K562 (cell line): ENCODE measurements around the gene OTOP3. TPM values are rescaled to one million over a fixed set of nuclear protein-coding genes. Genes with fewer than 3 reads are reported as not detected.

Experiments used
- ATAC-seq: fragments of 200-7000 bp; cut with Tn5 transposase; 3 replicates; pipeline ENCODE4 v1.9.1; 2020; ENCODE audit warnings: moderate library complexity
- BruUV-seq: library from RNA; stranded (reverse); fragments of 400-500 nt; replicated peaks from 2 replicates; lab custom pipeline; 2021; lab: Mats Ljungman, UMichigan
- CTCF ChIA-PET: fragments of 300-600 bp; formaldehyde crosslinking; extraction: SDS; loops from one replicate; lab custom pipeline; 2021; ENCODE audit warnings: low intra/inter-chr PET ratio; lab: Yijun Ruan, JAX
- POLR2A ChIA-PET: fragments of 300-600, 350-650 bp; sonication (Branson Sonifier 250); formaldehyde crosslinking; extraction: SDS; loops from one replicate; lab custom pipeline; 2021; ENCODE audit warnings: antibody characterized with exemption, inconsistent platforms; lab: Yijun Ruan, JAX
- DNase-seq, 4 experiments: peaks; one replicate each; pipeline versions ENCODE4 v3.0.0 to v3.0.0-alpha.2; 2011 to 2018; ENCODE audit warnings: low spot score in 3 of 4, mixed read lengths in 3 of 4; ENCODE audit errors: extremely low read depth in 1 of 4
- FAIRE-seq: peaks from 2 replicates; lab custom pipeline; 2011; peaks lifted over from hg19 to GRCh38; lab: Jason Lieb, UNC
- H2AFZ ChIP-seq: 2 replicates; pipeline ENCODE4 v1.6.0; 2011; ENCODE audit warnings: low read depth, low read length, control low read depth, inconsistent platforms
- H3K27ac ChIP-seq: fragments of 200-600 bp; 3 replicates; pipeline ENCODE4 v1.8.0; 2011; ENCODE audit warnings: low read depth, mild to moderate bottlenecking, control low read depth, inconsistent platforms, low read length, moderate library complexity, mixed read lengths; ENCODE audit errors: extremely low read depth
- H3K27me3 ChIP-seq, 2 experiments: fragments of 300-600 bp in 1 of 2; 2 replicates in 1 of 2; 3 replicates in 1 of 2; pipeline versions ENCODE4 v1.6.0 to v1.8.0; 2011; ENCODE audit warnings: inconsistent platforms in 2 of 2, low read length in 2 of 2, mild to moderate bottlenecking in 1 of 2, mixed read lengths in 1 of 2, moderate library complexity in 1 of 2; ENCODE audit not compliant: control insufficient read depth in 2 of 2, insufficient read depth in 2 of 2
- H3K36me3 ChIP-seq: fragments of 300-600 bp; 3 replicates; pipeline ENCODE4 v1.8.0; 2011; ENCODE audit warnings: mild to moderate bottlenecking, low read length, inconsistent platforms; ENCODE audit not compliant: control insufficient read depth, insufficient read depth
- H3K4me1 ChIP-seq, 2 experiments: fragments of 200-600 bp in 1 of 2; replicated peaks in 1 of 2; 2 replicates in 1 of 2; 3 replicates in 1 of 2; pipeline versions ENCODE4 v1.5.1 to v1.8.0; 2011; ENCODE audit warnings: inconsistent platforms in 2 of 2, low read length in 2 of 2, mild to moderate bottlenecking in 1 of 2, mixed read lengths in 1 of 2, moderate library complexity in 1 of 2; ENCODE audit not compliant: control insufficient read depth in 2 of 2, insufficient read depth in 2 of 2
- H3K4me2 ChIP-seq: 2 replicates; pipeline ENCODE4 v1.6.1; 2011; ENCODE audit warnings: low read length, control low read depth, inconsistent platforms, mixed read lengths; ENCODE audit not compliant: insufficient read depth
- H3K4me3 ChIP-seq: fragments of 200-600 bp; sonication (generic), shearing (Covaris generic); 2 replicates; pipeline ENCODE4 v1.5.1; 2016; ENCODE audit warnings: control low read depth, inconsistent platforms
- H3K79me2 ChIP-seq: fragments of 200-600 bp; 3 replicates; pipeline ENCODE4 v1.8.0; 2011; ENCODE audit warnings: low read length, inconsistent platforms; ENCODE audit not compliant: control insufficient read depth, insufficient read depth
- H3K9ac ChIP-seq, 2 experiments: 2 replicates each; pipeline versions ENCODE4 v1.6.0 to v1.6.1; 2011; ENCODE audit warnings: low read depth in 2 of 2, low read length in 2 of 2, control low read depth in 1 of 2, inconsistent platforms in 1 of 2, mild to moderate bottlenecking in 1 of 2, mixed read lengths in 1 of 2; ENCODE audit not compliant: insufficient read depth in 1 of 2
- H3K9me1 ChIP-seq: one replicate; pipeline ENCODE4 v1.6.0; 2011; ENCODE audit warnings: inconsistent platforms, mild to moderate bottlenecking, low read length, moderate library complexity; ENCODE audit not compliant: control insufficient read depth, insufficient read depth
- H3K9me3 ChIP-seq: replicated peaks from 2 replicates; pipeline ENCODE4 v1.5.1; 2011; ENCODE audit warnings: low read depth, low read length, inconsistent platforms; ENCODE audit not compliant: control insufficient read depth, insufficient read depth
- H4K20me1 ChIP-seq: replicated peaks from 2 replicates; pipeline ENCODE4 v1.6.1; 2011; ENCODE audit warnings: low read length, inconsistent platforms, mixed read lengths; ENCODE audit not compliant: control insufficient read depth, insufficient read depth
- KLF10 ChIP-seq: fragments of 250-450 bp; sonication (Bioruptor Pico); IDR thresholded peaks from 2 replicates; pipeline ENCODE4 v1.6.1; 2021; ENCODE audit warnings: matching md5 sums
- POLR2H ChIP-seq: IDR thresholded peaks from 2 replicates; pipeline ENCODE4 v1.6.1; 2016; ENCODE audit warnings: missing genetic modification characterization, low read depth, mild to moderate bottlenecking, control low read depth, missing compliant biosample characterization, moderate library complexity
- ZC3H4 ChIP-seq: sonication (generic); formaldehyde crosslinking; IDR thresholded peaks from 2 replicates; pipeline ENCODE4 v1.9.0; 2021; ENCODE audit warnings: missing genetic modification reagents, borderline replicate concordance
- WGBS: fragments of 100-300 bp; shearing (Covaris generic); methylation state at CpG from one replicate; pipeline ENCODE4 v1.1.6; 2016; ENCODE audit warnings: low coverage, mixed read lengths; ENCODE audit not compliant: insufficient coverage; ENCODE audit errors: missing lambda C conversion rate; 5-methylcytosine and 5-hydroxymethylcytosine counted together
- in situ Hi-C: fragments of 300-500 bp; cut with MboI; formaldehyde crosslinking; loops from 4 replicates; pipeline ENCODE4 v1.15.0; 2018; ENCODE audit warnings: inconsistent platforms, mixed read lengths
- intact Hi-C: fragments of 100-400 bp; cut with micrococcal nuclease; formaldehyde crosslinking; loops from 2 replicates; pipeline ENCODE4 v1.14.2; 2022
- polyA plus RNA-seq, 8 experiments: library from polyadenylated mRNA; depleted of rRNA in 4 of 8; stranded (reverse) in 5 of 8; unstranded in 3 of 8; fragments of >200 nt; fragmentation: Nextera tagmentation in 2 of 8; fragmentation: Illumina TruSeq in 1 of 8; extraction: Ambion mirVana in 2 of 8; extraction: Trizol in 1 of 8; gene quantifications; 2 replicates each; pipeline versions ENCODE4 v1.2.1 to v1.2.3, GENCODE V29; 2011 to 2014; ENCODE audit warnings: inconsistent platforms in 1 of 8, missing spikeins in 1 of 8
- total RNA-seq, 7 experiments: library from RNA; depleted of rRNA in 6 of 7; stranded (reverse); fragments of >200 nt in 6 of 7; fragmentation: Illumina TruSeq in 2 of 7; extraction: Trizol in 2 of 7; gene quantifications; 2 replicates each; pipeline versions ENCODE4 v1.2.1 to v1.2.3, GENCODE V29; 2011 to 2021; ENCODE audit warnings: low replicate concordance in 1 of 7
- TF ChIP-seq, protein P1 (sequence below): fragments of 450-650 bp; IDR thresholded peaks from 2 replicates; pipeline ENCODE4 v1.6.1; 2018; ENCODE audit not compliant: partially characterized antibody

Gene OTOP3
- total and polyA plus RNA-seq, 9 of the 15 experiments (the other 6 are each of a cell fraction or from before 2014, with no cell fraction given), result not detected

DNA sequence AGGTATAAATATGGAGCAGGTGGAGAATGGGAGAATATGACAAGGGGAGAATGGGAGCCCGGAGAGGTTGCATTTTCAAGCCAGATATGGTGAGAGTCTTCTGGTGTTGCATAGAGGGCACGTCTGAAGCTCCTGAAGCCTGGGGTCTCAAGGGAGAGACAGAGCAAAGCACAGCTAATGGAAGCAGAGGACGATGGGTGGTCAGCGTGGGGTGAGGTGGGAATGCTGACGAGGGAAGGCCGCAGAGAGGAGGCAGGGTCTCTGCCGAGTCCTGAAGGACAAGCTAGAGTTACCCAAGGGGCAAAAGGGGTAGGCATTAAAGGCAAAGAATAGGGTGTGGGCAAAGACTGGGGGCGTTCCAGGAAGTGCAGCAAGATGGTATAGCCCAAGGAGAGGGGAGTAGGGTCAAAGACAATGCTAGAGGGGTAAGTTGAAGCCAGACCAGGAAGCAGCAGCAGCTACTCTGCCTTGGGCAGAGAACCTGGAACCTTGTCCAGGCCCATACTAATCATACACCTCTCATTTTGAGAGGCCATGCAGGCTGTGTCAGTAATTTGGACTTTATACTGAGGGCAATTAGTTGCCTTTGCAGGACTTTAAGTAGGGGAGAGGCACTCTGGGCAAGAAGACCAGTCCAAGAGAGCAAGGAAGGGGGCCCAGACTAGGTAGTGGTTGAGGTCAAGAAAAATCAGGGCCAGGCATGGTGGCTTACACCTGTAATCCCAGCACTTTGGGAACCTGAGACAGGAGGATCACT lies 2.7 kb downstream of the OTOP3 start:
- BruUV-seq, result no TSS peak
- Histone ChIP-seq H3K36me3 (no peaks in the 10 kb centered on the region), H3K79me2 (no peaks in the 10 kb centered on the region), H3K4me1 (peaks cover 4 to 22% of the 10 kb centered on the region in 2 experiments; a peak in 4 of 5 replicates), H4K20me1 (0 out of 2 replicates have a peak, but pooled peaks cover 4% of the 10 kb centered on the region), H3K27me3 (peaks cover 18 to 43% of the 10 kb centered on the region in 2 experiments), H3K4me2 (no peak overlapping the region), H2AFZ (no peak overlapping the region), H3K9me3 (no peaks in the 10 kb centered on the region), H3K9me1 (no peaks in the 10 kb centered on the region), H3K4me3 (no peak overlapping the region), H3K27ac (no peak overlapping the region), H3K9ac (no peak overlapping the region)
- ChIA-PET CTCF (no interaction called here), POLR2A (interaction anchor here (0.6 to 1.3 kb wide), 3 partner anchors 10 to 169 kb away, joined by 3 read pairs; no protein-coding TSS in a partner anchor)
- ATAC-seq (no peak), DNase-seq (no peak), FAIRE-seq (no peak)
- in situ Hi-C loops, result no loop called here
- TF ChIP-seq ZC3H4 (no peak), KLF10 (CRISPR knock-in tag) (no peak), POLR2H (tag) (no peak)
- TF ChIP-seq, protein P1, sequence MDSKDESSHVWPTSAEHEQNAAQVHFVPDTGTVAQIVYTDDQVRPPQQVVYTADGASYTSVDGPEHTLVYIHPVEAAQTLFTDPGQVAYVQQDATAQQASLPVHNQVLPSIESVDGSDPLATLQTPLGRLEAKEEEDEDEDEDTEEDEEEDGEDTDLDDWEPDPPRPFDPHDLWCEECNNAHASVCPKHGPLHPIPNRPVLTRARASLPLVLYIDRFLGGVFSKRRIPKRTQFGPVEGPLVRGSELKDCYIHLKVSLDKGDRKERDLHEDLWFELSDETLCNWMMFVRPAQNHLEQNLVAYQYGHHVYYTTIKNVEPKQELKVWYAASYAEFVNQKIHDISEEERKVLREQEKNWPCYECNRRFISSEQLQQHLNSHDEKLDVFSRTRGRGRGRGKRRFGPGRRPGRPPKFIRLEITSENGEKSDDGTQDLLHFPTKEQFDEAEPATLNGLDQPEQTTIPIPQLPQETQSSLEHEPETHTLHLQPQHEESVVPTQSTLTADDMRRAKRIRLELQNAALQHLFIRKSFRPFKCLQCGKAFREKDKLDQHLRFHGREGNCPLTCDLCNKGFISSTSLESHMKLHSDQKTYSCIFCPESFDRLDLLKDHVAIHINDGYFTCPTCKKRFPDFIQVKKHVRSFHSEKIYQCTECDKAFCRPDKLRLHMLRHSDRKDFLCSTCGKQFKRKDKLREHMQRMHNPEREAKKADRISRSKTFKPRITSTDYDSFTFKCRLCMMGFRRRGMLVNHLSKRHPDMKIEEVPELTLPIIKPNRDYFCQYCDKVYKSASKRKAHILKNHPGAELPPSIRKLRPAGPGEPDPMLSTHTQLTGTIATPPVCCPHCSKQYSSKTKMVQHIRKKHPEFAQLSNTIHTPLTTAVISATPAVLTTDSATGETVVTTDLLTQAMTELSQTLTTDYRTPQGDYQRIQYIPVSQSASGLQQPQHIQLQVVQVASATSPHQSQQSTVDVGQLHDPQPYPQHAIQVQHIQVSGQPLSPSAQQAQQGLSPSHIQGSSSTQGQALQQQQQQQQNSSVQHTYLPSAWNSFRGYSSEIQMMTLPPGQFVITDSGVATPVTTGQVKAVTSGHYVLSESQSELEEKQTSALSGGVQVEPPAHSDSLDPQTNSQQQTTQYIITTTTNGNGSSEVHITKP, result peak; percentile 68
- intact Hi-C loops, result no loop called here
- WGBS, result 31% methylated on average over 8 of the region's 8 CpGs
